NCI-H2029 treated with DMSO at 0.1 percent for 48 hours (cell line): ENCODE measurements around the gene CACNA1B.
"Not testable (repeated sequence)": the region's sequence is repeated elsewhere in the genome, so short reads cannot be mapped to it uniquely, and the experiment has no call there.

Source experiments
- DNase-seq: peaks from one replicate; lab custom pipeline; 2025; lab: John Stamatoyannopoulos, UW

CACNA1B gene

DNA sequence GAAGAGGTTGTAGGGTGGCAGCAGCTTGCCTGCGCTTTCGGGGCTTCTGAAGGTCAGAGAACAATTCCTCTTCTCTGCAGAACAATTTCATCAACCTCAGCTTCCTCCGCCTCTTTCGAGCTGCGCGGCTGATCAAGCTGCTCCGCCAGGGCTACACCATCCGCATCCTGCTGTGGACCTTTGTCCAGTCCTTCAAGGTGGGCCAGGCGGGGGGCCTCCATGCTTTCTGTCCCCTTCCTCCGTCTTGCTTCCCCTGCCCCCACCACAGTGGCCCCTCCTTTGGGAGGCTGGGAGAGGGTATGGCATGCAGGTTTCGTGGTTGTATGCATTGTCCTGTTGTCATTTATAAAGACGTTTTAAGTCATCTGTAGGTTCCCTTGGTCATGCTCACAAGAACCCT, 195.8 kb downstream of the CACNA1B start:
- no peak for DNase-seq

GRCh38 chr9:138073808-138074207, 196.2 kb downstream of the CACNA1B start:
- no peak for DNase-seq

DNA sequence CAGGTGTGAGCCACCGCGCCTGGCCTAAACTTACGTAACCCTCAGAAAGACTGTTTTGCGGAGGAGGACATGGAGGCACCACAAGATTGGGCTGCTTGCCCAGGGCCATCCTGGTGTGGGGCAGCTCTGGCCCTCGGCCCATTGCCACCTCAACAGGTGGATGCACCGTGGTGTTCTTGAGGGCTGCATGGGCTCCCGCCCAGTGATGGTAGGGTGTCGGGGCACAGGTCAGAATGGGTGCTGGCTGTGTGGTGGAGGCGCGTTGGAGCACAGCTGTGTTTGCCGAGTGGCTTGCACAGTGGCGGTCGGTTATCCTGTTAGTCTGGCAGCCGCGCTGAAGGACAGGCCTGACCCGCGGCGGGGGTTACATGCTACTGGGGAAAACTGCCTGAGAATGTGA, 196.9 kb downstream of the CACNA1B start:
- DNase-seq, result no peak

DNA sequence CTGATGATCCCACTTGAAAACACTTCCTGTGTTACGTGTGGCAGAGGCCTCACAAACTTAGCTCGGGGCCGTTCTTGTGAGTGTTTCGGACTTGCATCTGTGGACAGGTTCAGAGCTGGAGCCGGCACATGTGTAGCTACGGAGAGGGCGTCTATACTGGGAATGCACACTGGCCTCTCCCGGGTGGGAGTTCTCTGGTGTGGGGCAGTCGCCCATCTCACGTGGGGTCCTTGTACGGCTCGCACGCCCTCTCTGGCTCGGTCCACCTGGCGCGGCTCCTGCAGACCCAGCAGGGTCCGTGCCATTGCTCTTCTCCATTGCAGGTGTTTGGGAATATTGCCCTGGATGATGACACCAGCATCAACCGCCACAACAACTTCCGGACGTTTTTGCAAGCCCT, 197.9 kb downstream of the CACNA1B start:
- DNase-seq, result no peak

GRCh38 chr9:138075961-138076649, 198.5 kb downstream of the CACNA1B start:
- no peak for DNase-seq

DNA sequence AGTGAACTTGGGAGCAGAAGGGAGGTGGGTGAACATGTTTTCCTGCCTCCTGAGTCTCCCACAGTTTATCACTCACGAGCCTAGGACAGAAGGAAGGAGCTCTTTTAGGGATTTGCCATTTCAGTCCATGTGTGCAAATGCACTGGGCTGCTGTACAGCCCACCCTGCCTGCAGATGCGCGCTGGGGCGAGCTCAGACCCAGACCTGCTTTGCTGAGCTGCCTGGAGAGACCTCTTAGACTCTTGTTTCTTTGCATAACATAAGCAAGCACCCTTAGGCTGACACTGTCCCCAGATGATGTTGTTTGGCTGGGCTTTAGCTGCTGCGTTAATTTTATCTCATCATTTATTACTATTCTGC, 199.0 kb downstream of the CACNA1B start:
- no peak for DNase-seq

- no peak for DNase-seq
These were observed 199.5 kb downstream of the CACNA1B start for GRCh38 chr9:138077126-138077525.

GRCh38 chr9:138077898-138078540, 200.4 kb downstream of the CACNA1B start:
- no peak for DNase-seq

GRCh38 chr9:138078846-138079245, 201.3 kb downstream of the CACNA1B start:
- DNase-seq, result no peak

DNA sequence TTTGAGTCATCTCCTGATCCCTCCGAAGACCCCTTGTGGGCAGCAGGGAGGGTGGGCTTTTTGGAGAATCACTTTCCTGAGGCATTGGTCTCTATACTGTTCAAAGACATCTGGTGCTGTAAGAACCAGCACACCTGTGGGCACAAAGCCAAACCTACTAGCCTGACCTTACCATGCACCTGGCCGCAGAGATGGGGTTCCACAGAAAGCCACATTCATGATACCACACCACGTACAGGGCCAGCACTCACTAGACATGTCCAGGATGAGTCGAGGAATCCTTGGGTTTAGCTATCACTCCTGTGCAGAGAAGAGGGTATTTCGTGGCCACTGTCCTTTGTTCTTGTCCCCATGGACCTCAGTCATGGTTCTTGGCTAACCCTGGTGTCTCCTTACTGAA, 203.4 kb downstream of the CACNA1B start:
- DNase-seq, result no peak

GRCh38 chr9:138082918-138083636, 205.5 kb downstream of the CACNA1B start:
- no peak for DNase-seq

DNA sequence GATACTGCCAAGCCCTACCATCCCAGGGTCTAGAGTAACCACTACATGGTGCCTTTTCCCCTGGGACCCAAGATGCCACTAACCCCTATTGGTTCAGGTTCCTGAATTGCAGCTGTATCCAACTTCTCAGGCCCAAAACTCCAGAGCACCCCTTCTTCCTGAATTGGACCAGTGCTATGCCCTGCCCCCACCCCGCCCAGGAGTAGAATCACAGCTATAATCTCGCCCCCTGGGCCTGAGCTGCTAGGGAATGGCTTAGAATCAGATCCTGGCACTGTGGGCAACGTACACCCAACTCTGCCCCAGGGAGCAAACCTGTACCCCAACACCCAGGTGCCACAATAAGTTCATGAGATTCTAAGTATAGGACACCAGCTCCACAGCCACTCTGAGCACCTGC, 206.3 kb downstream of the CACNA1B start:
- no peak for DNase-seq

DNA sequence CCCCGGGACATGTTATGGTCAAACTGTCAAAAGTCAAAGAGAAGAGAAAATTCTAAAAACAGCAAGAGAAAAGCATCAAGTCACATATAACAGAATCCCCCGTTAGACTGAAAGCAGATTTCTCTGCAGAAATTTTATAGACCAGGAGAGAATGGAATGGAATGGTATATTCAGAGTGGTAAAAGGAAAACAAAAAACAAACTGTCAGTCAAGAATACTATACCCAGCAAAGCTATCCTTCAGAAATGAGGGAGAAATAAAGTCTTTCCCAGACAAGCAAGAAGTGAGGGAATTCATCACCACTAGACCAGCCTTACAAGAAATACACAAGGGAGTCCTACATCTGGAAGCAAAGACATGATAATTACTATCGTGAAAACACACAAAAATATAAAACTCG, 208.0 kb downstream of the CACNA1B start:
- no peak for DNase-seq

DNA sequence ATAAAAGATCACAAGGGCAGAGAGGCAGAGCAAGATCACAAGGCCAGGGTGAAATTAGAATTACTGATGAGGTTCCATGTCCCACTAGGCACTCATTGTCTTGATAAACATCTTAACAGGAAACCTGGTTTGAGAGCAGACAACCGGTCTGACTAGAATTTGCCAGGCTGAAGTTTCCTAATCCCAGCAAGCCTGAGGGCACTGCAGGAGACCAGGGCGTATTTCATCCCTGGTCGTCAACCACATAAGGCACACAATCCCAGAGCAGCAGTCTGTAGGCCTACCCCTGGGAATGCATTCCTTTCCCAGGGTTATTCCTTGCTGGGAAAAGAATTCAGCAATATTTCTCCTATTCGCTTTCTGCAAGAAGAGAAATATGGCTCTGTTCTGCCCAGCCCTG, 214.5 kb downstream of the CACNA1B start:
- not testable (repeated sequence) for DNase-seq

GRCh38 chr9:138094028-138094427, 216.4 kb downstream of the CACNA1B start:
- DNase-seq, result no peak

- no peak for DNase-seq
These were observed 218.4 kb downstream of the CACNA1B start for GRCh38 chr9:138095813-138096518.

DNA sequence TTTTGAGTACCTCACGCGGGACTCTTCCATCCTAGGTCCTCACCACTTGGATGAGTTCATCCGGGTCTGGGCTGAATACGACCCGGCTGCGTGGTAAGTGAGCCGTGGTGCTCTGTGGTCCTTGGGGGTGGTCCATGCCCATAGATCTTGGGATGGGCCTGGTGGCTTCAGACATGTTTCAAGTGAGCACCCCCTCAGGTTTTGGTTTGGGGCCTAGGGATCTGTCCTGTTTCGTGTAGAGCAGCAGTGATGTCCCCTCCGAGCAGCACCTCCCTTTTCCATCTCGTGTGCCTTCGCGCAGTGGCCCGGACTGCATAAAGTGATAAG, 218.9 kb downstream of the CACNA1B start:
- no peak for DNase-seq

- no peak for DNase-seq
These were observed 220.0 kb downstream of the CACNA1B start for GRCh38 chr9:138097501-138097991.

DNA sequence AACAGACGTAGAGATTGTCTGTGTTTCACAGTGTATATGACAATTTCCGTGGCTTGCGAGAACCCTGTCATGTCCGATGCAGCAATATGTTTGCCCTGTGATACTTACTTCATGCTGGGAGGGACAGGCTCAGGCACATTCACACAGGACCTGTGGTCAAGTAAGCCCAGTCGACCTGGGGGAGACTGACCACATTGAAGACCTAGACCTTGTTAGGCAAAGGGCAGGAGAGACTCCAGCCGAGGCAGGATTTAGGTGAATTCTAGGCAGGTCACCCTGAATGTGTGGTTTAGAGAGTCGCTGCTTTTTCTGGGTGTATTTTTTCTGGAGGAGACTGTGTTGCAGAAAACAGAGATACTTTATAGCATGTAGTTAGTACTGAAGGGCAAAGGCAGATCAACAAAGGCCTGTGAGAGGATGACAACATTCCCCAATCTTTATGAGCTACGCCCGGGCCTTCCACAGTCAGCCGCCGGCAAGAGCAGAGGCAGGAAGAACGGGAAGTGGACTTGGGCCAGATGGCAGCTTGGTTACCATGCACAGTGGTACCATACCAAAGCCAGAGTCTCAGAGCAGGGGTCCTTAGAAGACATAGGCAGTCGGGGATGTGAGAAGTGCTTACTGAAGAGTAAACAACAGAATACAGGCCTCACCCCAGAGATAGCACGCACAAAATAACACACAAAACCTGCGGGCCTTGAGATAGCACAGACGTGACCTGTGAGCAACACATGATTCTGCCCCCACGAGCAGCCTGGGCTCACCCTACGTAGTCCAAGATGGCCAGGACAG, 220.7 kb downstream of the CACNA1B start:
- no peak for DNase-seq

- DNase-seq, result no peak
These were observed 221.6 kb downstream of the CACNA1B start for GRCh38 chr9:138098908-138099791.
